GM18909 (cell line): ENCODE data around the gene PDYN.
"Not testable (repeated sequence)": the region's sequence is repeated elsewhere in the genome, so short reads cannot be mapped to it uniquely, and the experiment has no call there.

Source experiments
- ATAC-seq: cut with Tn5 transposase; IDR thresholded peaks from one replicate; pipeline ENCODE4 v1.9.1; 2021; ENCODE audit warnings: mild to moderate bottlenecking; ENCODE audit not compliant: unreplicated experiment, poor library complexity

Gene PDYN

DNA sequence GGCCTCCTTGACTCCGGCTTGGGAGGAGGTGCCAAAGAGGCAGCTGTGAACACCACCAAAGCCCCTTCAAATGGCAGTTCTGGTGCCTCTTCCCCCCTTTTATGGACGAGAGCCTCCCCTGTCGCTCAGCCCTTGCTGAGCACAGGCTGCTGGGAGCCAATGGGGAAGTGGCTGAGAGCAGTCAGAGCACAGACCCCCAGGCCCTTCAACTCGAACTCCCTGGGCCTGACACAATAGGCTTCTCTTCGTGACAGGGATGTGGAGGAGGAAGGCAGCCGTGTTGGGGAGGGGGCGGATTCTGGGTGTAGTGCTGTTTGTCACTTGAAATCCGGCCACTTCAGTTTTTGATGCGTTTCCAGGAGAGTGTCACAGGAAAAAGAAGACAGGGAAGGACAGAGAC lies at the start of gene PDYN:
Gene PDYN, minus strand, starts transcription at position 73 of the 400 bp plus-strand sequence. CDS start 10,974 bp downstream, outside the sequence.
- ATAC-seq = no peak

DNA sequence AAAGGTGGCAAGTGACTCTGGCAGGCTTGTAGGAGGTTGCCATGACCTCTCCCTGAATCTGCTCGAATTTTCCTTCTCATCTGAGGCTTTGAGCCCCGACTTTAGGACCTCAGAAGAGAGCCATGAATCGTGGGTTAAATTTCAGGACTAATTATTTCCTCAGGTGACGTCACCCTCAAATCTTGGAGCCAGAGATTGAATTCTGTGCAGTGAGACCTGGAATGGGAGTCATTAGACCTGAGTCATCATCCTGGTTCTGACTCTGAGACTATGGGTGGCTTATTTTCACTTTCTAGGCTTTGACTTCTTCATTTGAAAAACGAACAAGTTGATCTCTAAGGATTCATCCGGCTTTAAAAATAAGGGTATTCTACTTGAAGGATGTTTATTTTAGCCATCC lies 48.5 kb upstream of the PDYN start:
- ATAC-seq = no peak

DNA sequence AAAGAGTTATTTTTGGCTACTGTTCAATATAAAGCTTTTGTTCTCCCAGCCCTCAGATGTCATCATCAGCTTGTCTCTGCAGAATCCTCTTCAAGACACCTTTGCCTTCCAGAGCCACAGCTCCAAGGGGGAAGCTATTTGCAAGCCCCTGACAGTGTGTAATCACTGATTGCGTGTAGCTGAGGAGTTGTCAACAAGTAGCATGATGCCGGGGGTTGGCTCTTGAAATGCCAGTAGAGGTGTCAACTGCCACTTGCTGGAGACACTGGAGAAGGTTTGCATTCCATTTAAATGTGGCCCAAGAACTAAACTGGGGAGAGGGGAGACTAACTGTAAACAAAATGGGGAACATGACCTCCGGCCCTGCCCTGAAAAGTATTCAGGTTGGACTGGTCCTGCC lies 44.3 kb upstream of the PDYN start:
- no peak for ATAC-seq

DNA sequence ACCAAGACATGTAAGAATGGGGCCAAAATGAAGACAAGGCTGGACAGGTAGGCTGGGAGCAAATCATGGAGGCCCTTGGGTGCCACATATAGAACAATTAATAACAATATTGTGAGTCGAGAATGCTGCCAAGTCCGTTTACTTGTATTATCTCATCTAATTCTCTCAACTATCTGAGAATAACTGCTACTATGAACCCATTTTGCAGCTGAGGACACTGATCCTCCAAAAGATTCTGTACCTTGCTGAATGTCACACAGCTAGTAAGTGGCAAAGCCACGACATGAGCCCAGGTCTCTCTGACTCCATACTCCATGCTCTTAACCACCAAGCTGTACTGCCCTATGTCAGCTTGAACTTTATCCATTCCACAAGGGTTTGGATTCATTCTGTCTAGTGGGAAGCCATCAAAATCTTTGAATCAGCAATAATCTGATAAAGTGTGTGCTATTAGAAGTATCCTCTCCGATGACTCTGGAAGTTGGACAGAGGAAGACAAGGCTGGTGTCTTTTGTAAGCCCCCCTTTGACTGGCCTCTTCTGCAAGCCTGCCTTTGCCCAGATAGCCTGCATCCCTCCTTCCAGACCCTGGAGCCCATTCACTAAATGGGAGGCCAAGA lies 43.5 kb upstream of the PDYN start:
- no peak for ATAC-seq

DNA sequence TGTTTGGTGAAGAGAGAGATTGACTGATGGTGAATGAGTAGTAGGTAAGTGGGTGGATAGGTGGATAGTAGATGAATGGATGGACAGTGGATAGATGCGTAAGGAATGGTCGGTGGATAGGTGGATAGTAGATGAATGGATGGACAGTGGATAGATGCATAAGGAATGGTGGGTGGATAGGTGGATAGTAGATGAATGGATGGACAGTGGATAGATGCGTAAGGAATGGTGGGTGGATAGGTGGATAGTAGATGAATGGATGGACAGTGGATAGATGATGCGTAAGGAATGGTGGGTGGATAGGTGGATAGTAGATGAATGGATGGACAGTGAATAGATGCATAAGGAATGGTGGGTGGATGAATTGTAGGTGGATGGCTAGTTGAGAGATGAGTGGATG lies 42.5 kb upstream of the PDYN start:
- ATAC-seq = not testable (repeated sequence)

DNA sequence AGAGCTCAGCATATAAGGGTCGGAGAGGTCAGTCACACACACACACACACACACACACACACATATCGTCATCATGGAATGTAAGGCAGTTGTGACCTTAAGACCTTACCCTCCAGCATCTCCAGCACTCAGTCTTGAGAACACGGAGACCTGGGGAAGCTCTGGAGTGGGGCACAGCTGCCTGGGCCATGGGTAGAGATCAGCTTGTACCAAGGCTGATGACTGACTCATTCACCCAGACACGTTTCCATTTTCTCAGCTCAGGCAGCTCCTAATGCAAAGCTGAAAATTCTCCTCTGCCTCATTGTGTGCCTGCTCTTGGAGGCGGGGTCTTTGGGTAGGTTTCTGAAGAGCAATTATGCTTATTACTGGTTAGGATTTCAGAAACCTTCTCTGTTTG lies 38.3 kb upstream of the PDYN start:
- ATAC-seq = no peak

DNA sequence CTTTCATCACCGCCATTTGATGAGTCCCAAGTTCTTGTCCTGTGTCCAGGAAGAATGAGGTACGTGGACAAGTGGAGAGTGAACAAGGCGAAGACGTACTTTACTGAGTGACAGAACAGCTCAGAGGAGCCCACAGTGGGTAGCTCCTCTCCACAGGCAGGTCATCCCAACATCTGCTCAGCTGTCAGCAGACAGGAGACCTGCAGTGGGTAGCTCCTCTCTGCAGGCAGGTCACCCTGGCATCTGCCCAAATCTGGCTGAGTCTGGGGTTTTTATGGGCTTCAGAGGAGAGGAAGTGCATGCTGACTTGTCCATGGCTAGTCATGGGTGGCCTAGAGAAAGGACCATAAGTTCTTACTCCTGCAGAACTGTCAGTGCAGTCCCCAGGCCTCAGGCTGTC lies 32.7 kb upstream of the PDYN start:
- ATAC-seq = no peak

DNA sequence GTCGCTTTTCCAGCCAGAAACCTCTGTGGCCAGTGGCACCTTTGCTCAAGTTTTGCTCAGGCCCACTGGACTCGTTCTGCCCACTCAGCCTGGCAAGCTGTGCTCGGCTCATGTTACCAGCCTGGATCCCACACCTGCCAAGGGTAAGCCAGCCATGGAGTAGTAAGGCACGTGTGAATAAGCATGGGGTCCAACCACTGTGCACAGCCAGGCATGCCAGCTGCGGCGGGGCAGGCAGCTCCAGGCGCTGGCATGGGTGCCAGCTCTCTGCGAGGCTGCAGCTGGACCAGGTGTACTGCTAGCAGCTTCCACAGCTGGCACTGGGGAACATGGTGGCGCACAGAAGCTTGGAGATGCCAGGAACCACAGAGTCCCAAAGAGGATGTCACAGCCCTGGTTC lies 32.1 kb upstream of the PDYN start:
- no peak for ATAC-seq

DNA sequence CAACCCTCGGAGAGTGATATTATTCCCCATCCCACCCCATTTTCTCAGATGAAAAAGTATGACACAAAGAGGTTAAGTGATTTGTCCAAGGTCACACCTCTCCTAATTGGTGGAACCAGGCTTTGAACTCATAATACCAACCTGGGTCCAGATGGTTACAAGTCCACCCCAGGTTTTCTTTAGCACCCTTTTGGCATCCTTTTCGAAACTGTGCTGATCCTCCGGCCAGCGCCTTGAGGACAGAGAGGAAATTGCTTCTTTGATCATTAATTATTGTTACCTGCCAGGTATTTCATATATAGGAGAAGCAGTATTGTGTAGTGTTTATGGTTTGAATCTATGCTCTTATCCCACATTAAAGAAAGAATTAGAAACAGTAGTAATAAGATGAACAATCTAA lies 29.3 kb upstream of the PDYN start:
- no peak for ATAC-seq

DNA sequence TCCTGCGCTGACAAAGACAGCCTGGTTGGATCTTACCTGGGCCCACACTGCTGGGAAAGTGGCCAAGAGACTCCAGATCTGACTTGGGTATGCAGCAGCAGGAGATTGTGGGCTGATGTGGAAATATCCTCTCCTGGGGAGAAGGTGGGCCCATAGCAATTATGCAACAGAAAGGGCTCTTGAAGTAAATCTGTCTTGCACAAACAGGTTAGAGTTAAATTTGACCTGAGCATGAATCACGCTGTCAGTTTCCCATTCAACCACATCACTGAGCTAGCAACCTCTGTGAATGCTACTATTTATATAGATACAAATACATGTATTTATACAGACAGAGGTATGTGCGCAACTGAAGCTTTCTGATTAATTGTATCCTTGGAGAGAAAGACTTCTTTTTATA lies 28.3 kb upstream of the PDYN start:
- no peak for ATAC-seq

DNA sequence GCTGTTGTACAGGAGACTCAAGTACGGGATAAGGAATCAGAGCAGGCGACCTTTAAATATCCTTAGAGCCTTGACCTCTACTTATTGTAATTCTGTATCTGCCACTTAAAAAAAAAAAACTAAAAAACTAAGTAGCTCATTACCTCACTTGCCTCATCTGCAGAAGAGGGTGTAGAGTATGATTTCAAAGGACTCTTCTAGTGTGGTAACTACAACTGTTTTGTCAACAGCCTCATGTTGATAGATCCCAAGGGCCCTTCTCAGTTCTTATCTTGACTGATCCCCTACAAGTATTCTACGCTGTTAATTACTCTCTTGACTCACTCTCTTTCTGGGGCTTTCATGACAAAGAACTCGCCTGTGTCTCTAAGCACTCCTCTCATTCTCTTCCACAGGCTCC lies 16.7 kb upstream of the PDYN start:
- ATAC-seq = no peak

DNA sequence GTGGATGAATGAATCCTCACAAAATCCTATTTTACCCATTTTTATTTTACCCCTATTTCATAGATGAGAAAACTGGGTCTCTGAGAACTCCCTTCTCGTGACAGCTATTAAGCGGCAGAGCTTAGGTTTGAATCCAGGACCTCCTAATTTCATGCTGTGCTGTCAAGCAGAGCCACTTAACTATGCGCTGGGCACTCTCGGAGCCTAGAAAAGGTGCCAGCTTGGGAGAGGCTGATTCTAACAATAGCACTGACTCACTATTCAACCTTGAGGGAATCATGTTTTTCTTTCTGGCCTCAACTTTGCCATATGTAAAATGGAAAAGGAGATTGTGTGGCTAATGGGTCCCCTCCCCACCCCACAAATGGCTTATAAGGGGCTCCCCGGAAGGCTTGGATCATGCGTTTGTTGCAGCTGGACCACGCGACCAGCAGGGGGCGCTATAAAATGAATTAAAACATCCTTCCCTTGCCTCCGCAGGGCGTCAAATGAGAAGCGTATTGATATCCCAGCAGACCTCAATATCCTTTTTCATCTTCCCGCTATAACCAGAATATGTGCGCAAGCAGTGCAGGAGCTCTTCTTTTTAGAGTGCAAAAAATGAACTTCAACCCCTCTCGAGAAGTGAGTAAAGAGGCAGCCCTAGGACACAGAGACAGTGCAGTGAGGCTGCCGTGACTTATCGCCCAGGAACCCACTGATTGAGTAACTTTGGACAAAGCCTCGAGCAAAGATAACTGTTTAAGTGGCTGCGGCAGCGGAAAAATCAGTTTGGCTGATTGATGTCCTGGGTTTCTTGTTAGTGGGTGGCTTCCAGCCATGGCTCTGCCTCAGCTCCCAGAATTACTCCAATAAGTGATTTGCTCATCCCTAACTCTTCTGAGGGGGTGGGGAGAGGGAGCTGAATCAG lies 12.8 kb upstream of the PDYN start:
- ATAC-seq = no peak

DNA sequence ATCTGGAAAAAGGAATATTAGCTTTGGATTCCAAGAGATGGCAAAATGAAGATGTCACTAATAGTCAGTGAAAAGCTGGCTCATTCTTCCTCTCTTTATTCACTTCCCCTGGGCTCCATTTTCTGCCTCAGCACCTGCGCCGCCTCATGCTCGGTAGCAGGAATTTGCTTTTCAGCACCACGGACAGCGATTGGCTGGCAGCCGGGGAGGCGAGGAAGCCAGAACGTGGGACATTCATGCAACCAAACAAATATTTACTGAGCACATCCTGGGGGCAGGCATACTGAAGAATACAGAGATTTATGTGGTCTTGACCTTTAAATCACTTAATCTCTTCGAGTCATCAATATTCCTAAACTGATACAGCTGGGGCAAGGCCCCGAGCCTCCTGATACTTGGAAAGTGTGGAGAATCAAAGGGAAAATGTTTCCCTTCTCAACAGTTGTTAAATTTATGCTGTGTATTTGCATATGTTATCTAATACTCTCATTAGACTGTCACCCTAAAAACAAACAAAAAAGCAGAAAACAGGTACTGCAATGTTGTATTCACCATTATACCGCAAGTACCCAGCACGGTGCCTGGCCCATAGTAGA lies 12.1 kb upstream of the PDYN start:
- ATAC-seq = no peak

DNA sequence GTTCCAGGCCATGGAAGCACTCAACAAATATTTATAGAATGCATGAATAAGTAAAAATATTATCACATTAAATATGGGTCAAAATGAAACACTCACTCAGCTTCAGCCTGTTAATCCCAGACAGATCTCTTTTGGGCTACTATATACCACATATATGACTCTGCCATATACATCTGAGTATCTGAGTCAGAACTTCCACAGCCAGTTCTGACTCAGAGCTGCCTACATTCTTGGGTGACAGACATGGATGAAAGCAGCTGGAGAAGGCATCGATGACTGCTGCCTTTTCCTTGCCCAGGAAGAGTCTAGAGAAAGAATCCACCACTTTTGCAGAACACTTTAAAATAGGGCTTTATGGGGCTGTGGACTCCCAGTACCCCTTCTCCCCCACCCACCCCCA lies 11.5 kb upstream of the PDYN start:
- ATAC-seq = no peak

DNA sequence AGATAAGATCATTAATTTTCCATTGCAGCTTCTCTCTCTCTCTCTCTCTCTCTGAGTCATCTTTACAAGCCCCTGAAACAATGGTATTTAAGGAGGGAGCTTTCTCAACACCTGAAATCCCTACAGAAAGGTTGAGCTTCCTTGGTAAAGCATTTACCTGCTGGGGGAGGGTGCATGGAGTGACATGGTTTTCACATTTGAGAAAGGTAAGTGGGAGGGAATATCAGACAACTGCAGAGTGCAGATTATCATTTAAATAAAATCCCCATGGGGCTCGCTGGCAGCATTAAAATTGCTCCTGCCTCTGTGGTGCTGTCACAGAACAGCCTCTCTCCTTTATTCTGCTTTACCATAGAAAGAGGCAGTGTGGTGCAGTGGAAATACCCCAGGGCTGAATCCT lies 10.3 kb upstream of the PDYN start:
- no peak for ATAC-seq

DNA sequence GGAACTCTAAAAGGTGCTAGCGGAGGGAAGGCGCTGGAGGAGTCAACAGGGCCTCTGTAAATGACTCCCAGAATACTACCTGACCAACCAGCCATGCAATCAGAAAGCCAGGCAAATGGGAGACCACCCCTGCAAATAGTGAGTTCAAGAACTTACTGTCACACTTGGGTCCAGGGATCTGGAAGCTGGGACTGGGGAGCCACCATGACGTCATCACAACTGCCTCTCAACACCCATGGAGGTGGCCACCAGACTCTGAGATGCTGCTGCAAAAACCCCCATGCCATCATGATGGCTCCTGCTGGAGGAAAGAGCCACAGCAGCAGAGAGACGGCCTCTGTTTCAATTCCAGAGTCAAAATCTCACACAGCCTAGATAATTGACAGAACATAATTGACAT lies 8.5 kb upstream of the PDYN start:
- ATAC-seq = no peak

DNA sequence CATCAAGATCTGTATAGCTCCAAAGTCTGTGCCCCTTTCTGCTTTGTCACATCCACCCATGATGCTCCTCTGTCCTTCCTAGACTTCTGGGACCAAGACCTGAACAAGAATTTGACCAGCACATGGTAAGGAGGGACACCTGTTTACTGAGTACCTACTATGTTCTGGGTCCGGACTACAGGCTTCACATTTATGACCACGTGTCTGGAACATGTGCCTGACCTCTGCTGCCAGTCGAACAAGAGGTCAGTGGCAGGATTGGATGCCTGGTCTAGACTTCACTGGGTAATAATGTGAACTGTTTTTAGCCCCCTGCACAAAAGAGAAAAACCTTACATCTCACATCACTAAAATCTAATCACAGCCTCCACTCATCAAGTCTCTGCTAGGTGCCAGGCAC lies 7.3 kb upstream of the PDYN start:
- ATAC-seq = no peak

DNA sequence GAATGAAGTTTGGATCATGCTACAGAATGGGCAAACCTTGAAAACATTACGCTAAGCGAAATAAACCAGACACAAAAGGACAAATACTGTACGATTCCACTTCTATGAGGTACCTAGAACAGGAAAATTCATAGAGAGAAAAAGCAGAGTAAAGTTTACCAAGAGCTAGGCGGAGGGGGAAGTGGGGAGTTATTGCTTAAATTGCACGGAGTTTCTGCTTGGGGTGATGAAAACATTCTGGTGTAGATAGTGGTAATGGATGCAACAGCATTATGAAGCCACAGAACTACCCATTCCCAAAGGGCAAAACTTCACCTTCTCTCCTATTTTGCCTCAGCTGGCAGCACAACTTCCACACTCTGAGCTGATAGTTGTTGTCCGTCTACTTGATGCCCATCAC lies 6.4 kb upstream of the PDYN start:
- no peak for ATAC-seq

DNA sequence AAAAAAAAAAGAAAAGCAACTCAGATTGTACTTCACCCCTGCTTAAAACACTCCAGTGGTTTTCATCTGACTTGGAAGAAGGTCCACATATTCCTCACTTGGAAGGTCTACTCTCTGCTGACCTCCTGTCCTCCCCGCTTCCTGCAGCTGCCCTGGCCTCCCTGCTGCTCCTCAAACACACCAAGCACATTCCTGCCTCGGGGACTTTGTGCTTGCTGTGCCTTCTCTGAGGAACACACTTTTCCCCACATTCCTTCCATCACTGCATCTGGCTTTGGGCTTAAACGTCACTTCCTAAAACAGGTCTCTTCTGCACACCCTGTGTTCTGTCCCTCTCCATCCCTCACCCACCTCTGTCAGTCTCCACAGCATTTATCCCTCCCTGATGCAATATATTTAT lies 4.9 kb upstream of the PDYN start:
- ATAC-seq = no peak

DNA sequence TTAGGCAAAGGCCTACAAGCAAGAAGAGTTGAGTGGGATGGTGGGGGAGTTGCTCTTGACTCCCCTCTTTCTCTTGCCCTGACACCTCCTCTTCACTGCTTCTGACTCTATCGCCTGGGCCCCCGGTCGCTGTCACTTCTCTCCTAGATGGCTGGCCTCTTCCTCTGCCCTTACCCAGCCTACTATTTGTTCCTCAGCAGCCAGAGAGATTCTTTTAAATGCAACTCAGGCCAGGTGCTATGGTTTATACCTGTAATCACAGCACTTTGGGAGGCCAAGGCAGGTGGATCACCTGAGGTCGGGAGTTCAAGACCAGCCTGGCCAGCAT lies 4.3 kb upstream of the PDYN start:
- ATAC-seq = no peak

DNA sequence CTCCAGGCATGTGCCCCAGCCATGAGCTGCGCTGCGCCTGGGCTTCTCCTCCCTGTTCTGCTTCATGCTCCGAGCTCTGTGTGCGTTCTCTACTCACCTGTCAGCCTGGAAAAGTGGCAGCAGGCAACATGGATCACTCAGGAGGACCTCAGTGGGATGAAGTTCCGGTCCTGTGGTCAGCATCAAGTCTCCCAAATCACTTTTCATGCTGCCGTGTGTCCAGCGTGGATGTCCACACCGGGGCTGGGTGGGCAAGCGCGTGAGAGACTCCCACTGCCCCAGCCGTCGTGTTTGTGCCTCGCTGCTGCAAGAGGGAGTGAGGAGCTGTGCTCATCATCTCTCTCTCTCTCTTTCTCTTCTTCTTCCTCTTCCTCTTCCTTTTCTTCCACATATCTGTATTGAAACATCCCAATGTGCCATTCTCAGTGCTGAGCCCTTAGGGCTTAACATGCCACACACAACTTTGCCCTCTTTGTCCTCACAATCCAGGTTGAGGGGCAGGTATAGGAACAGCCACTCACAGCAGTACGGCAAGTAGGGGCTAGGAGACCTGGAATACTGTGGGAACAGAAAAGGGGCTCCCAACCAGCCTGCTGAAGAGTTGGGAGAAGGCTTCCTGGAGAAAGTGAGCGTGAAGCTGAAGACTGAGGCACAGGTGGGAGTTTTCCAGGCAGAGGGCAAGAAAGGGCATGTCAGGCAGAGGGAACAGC lies 3.8 kb upstream of the PDYN start:
- ATAC-seq = no peak
